Spleen (tissue), 11 donors: ENCODE data around the gene NDST3. TPM values are rescaled to one million over a fixed set of nuclear protein-coding genes. Genes with fewer than 3 reads are reported as not detected.

Experiments used
- DNase-seq: peaks from one replicate; pipeline ENCODE4 v3.0.0-alpha.2; 2020
- H3K27ac ChIP-seq, 8 donors: fragments of 200-600 bp; sonication (generic) in 7 of 8; 1 replicate in 4 of 8; 2 replicates in 4 of 8; pipeline versions ENCODE4 v1.5.0 to v1.8.0; 2016 to 2021; ENCODE audit warnings: inconsistent platforms in 4 of 8, mild to moderate bottlenecking in 4 of 8, moderate library complexity in 1 of 8
- H3K27me3 ChIP-seq, 7 donors: fragments of 200-600 bp; sonication (generic) in 6 of 7; replicated peaks in 1 of 7; 1 replicate in 4 of 7; 2 replicates in 3 of 7; pipeline versions ENCODE4 v1.5.0 to v1.8.0; 2016 to 2021; ENCODE audit warnings: inconsistent platforms in 3 of 7, mild to moderate bottlenecking in 1 of 7
- H3K36me3 ChIP-seq, 6 donors: fragments of 200-600 bp; sonication (generic) in 5 of 6; 1 replicate in 4 of 6; 2 replicates in 2 of 6; pipeline versions ENCODE4 v1.5.0 to v1.8.0; 2016 to 2021; ENCODE audit warnings: inconsistent platforms in 2 of 6
- H3K4me1 ChIP-seq, 6 donors: fragments of 200-600 bp; sonication (generic) in 5 of 6; 1 replicate in 3 of 6; 2 replicates in 3 of 6; pipeline versions ENCODE4 v1.5.0 to v1.8.0; 2016 to 2021; ENCODE audit warnings: inconsistent platforms in 3 of 6
- H3K4me3 ChIP-seq, 8 donors: fragments of 200-600 bp; sonication (generic) in 7 of 8; 1 replicate in 4 of 8; 2 replicates in 4 of 8; pipeline versions ENCODE4 v1.5.0 to v1.8.0; 2016 to 2021; ENCODE audit warnings: inconsistent platforms in 4 of 8, mild to moderate bottlenecking in 4 of 8, moderate library complexity in 2 of 8
- H3K9me3 ChIP-seq, 8 donors: fragments of 200-600 bp; sonication (generic) in 7 of 8; 1 replicate in 4 of 8; 2 replicates in 4 of 8; pipeline versions ENCODE4 v1.5.0 to v1.8.0; 2016 to 2021; ENCODE audit warnings: inconsistent platforms in 4 of 8
- POLR2A ChIP-seq, 3 donors: fragments of 450-650 bp; IDR thresholded peaks; one replicate each; pipeline ENCODE4 v1.5.1; 2017; ENCODE audit warnings: antibody characterized with exemption in 3 of 3, mild to moderate bottlenecking in 1 of 3
- POLR2AphosphoS5 ChIP-seq, 3 donors: sonication (generic); formaldehyde crosslinking; IDR thresholded peaks; one replicate each; pipeline ENCODE4 v1.5.1; 2017; ENCODE audit warnings: antibody characterized with exemption in 3 of 3
- whole genome bisulfite sequencing, 5 donors: extraction: QIAGEN DNeasy Blood & Tissue Kit in 3 of 5; methylation state at CpG; one replicate each; pipeline versions ENCODE4 v1.1.5 to v1.1.7; 2013 to 2018; 5-methylcytosine and 5-hydroxymethylcytosine counted together
- intact Hi-C: fragments of 100-400 bp; cut with DNase I; formaldehyde crosslinking; loops from one replicate; pipeline ENCODE4 v1.15.0; 2023; ENCODE audit warnings: low total_unique reads
- polyA plus RNA-seq, 3 donors: library from polyadenylated mRNA; stranded (reverse); fragments of 200-250 nt; gene quantifications; one replicate each; pipeline ENCODE4 v1.2.1, GENCODE V29; 2013
- total RNA-seq, 7 donors: library from RNA; depleted of rRNA in 3 of 7; stranded (reverse); fragments of >200 nt in 3 of 7; fragmentation: NEBNext Ultra II Directional in 4 of 7; extraction: Animal tissue kit (Norgen Biotek cat#: 25700) in 4 of 7; gene quantifications; one replicate each; pipeline versions ENCODE4 v1.1.0 to v1.2.1, GENCODE V29; 2016 to 2021
- TF ChIP-seq, protein P1 (sequence below), 11 experiments: fragments of 200-600 bp in 7 of 11; fragments of 450-650 bp in 4 of 11; sonication (generic) in 4 of 11; IDR thresholded peaks in 8 of 11; conservative IDR thresholded peaks in 3 of 11; 1 replicate in 7 of 11; 2 replicates in 4 of 11; pipeline versions ENCODE4 v1.4.0 to v1.8.0; 2016 to 2021; ENCODE audit warnings: antibody characterized with exemption in 11 of 11, inconsistent platforms in 4 of 11, mild to moderate bottlenecking in 1 of 11
- donor health status: healthy with polysubstance abuse.
- donor health status: DM: no; HTN: no; CAD: no; lungs with moderate emphysema.
- donor health status: DM: no; HTN: no; CAD: no.
- donor health status: Bipolar disorder and iron deficiency.
- donor health status: healthy.
- donor health status: DM: no; HTN: no; CAD: no.
- donor health status: DM: yes; HTN: yes; CAD: no.

NDST3 gene
- total and polyA plus RNA-seq, 10 donors, result 0.24 to 21.9 (median 5.7) TPM

DNA sequence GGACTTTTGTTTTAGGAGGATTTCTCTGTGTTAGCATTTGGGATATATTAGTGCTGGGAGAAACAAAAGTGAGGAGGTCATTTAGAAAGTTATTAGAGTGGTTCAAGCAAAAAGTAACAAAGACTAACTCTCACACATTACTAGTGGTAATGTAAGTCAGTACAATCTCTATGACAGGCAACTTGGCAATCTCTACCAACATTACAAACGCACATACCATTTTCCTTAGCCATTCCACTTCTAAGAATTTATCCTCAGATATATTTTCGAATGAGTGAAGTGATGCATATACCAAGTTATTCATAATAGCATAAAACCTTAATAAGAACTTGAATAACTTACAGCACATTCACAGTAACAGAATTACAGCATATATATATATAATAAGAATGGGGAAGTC is 172.3 kb downstream of the NDST3 start:
- H3K27me3 ChIP-seq, result no peaks in the 10 kb centered on the region
- no peak for TF ChIP-seq POLR2A (IDR thresholded peaks at IDR 0.05)
- intact Hi-C loops, result no loop called here
- H3K36me3 ChIP-seq, result no peaks in the 10 kb centered on the region
- H3K4me3 ChIP-seq, result no peak overlapping the region
- peaks cover 0 to 31% (median 21%) of the 10 kb centered on the region in 8 donors for H3K9me3 ChIP-seq
- 79 to 88% (median 81%) methylated on average over 2 of the region's 2 CpGs for WGBS, 5 donors
- no peak overlapping the region for H3K27ac ChIP-seq
- DNase-seq, result no peak
- no peaks in the 10 kb centered on the region for H3K4me1 ChIP-seq

DNA sequence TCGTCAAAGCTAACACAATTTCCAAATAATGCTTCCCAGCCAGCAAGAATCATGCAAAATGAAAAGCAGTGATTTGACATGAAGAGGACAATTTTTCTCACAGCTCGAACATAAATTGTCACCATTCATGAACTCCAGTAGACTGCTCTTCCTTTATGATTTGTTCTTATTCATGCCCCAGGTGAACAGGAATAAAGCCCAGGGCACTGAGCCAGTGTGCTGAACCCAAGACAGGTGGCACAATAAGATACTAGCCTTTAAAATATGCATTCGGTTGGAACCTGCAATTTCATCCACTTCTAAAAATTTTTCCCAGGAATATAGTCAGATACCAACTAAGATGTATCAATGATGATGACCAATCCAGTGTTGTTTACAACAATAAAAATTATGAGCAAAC is 178.8 kb downstream of the NDST3 start:
- Histone ChIP-seq H3K27ac (no peak overlapping the region), H3K4me3 (no peak overlapping the region), H3K9me3 (no peaks in the 10 kb centered on the region), H3K27me3 (no peaks in the 10 kb centered on the region), H3K36me3 (no peaks in the 10 kb centered on the region), H3K4me1 (no peaks in the 10 kb centered on the region)
- DNase-seq, result no peak
- TF ChIP-seq POLR2A (IDR thresholded peaks at IDR 0.05) (no peak), POLR2AphosphoS5 (IDR thresholded peaks at IDR 0.05) (no peak)
- TF ChIP-seq, protein P1, sequence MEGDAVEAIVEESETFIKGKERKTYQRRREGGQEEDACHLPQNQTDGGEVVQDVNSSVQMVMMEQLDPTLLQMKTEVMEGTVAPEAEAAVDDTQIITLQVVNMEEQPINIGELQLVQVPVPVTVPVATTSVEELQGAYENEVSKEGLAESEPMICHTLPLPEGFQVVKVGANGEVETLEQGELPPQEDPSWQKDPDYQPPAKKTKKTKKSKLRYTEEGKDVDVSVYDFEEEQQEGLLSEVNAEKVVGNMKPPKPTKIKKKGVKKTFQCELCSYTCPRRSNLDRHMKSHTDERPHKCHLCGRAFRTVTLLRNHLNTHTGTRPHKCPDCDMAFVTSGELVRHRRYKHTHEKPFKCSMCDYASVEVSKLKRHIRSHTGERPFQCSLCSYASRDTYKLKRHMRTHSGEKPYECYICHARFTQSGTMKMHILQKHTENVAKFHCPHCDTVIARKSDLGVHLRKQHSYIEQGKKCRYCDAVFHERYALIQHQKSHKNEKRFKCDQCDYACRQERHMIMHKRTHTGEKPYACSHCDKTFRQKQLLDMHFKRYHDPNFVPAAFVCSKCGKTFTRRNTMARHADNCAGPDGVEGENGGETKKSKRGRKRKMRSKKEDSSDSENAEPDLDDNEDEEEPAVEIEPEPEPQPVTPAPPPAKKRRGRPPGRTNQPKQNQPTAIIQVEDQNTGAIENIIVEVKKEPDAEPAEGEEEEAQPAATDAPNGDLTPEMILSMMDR (IDR thresholded peaks at IDR 0.05 in 8 of 11, conservative IDR thresholded peaks at IDR 0.05 in 3 of 11), result no peak
- intact Hi-C loops, result no loop called here
- 78 to 94% (median 85%) methylated on average over 3 of the region's 3 CpGs for WGBS, 5 donors

DNA sequence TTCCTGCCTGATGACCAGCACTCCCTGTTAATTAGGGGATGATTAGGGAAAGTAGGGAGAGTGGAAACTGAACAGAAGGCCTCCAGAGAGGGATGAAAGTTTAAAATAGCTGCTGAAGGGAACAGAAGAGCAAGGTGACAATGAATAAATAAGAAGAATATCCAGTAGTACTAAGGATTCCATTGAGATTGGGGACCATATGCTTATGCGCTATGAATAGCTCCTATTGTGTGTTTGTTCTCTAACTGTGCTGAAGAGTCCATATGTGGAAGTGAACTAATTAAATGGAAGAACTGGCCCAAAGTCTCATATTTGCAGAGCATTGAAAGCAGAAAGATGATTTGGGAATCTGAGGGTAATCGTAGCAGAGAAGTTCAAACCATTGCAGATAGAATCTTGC is 181.5 kb downstream of the NDST3 start:
- WGBS, 5 donors, result 86 to 95% (median 90%) methylated on average over 2 of the region's 2 CpGs
- no peaks in the 10 kb centered on the region for H3K36me3 ChIP-seq
- TF ChIP-seq POLR2A (IDR thresholded peaks at IDR 0.05), result no peak
- TF ChIP-seq POLR2AphosphoS5 (IDR thresholded peaks at IDR 0.05), result no peak
- TF ChIP-seq, protein P1 (IDR thresholded peaks at IDR 0.05 in 8 of 11, conservative IDR thresholded peaks at IDR 0.05 in 3 of 11), result no peak
- H3K9me3 ChIP-seq, result no peaks in the 10 kb centered on the region
- no peaks in the 10 kb centered on the region for H3K4me1 ChIP-seq
- intact Hi-C loops, result no loop called here
- no peaks in the 10 kb centered on the region for H3K27me3 ChIP-seq
- no peak for DNase-seq
- no peak overlapping the region for H3K27ac ChIP-seq
- no peak overlapping the region for H3K4me3 ChIP-seq

DNA sequence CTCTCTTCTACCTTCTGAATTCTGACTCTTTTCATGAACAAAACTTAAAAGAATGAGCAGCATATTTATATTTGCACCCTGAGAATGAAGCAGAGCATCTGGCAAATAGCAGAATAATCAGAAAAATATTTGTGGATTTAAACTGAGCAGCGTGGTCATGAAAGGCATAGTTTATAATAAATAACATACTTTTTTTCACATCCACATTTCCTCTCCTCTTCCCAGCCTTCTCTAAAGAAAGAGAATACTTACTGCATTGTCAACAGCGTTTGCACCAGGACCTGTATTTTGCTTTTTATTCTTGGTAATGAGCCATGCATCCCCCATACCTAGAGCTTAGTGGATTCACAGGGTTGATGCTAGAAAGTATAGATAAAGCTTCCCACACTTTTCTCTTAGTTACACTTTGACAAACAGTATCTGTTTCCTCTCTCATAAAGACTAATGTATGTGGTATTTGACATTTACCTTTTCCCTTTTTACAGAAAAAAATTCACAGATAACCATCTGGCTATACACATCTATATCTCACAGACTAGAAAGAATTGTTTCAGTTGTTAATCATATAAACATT is 187.0 kb downstream of the NDST3 start:
- TF ChIP-seq, protein P1 (IDR thresholded peaks at IDR 0.05 in 8 of 11, conservative IDR thresholded peaks at IDR 0.05 in 3 of 11), result no peak
- no peak for TF ChIP-seq POLR2AphosphoS5 (IDR thresholded peaks at IDR 0.05)
- no peak for TF ChIP-seq POLR2A (IDR thresholded peaks at IDR 0.05)
- Histone ChIP-seq H3K36me3 (no peaks in the 10 kb centered on the region), H3K27ac (no peak overlapping the region), H3K27me3 (peaks cover 0 to 5% (median 0%) of the 10 kb centered on the region in 7 donors), H3K4me3 (no peak overlapping the region), H3K4me1 (peaks cover 0 to 4% (median 0%) of the 10 kb centered on the region in 6 donors), H3K9me3 (no peaks in the 10 kb centered on the region)
- 49 to 72% (median 58%) methylated on average over 2 of the region's 2 CpGs for WGBS, 5 donors
- intact Hi-C loops, result no loop called here
- DNase-seq, result no peak
